PC-3 (cell line): ENCODE data around the gene PGLYRP4. TPM values are rescaled to one million over a fixed set of nuclear protein-coding genes. Genes with fewer than 3 reads are reported as not detected.

Experiments used
- ATAC-seq: fragments of 200-7000 bp; cut with Tn5 transposase; 2 replicates; pipeline ENCODE4 v1.9.1; 2020; ENCODE audit warnings: mild to moderate bottlenecking, moderate library complexity
- BruUV-seq: library from RNA; stranded (reverse); fragments of 400-500 nt; replicated peaks from 2 replicates; lab custom pipeline; 2021; lab: Mats Ljungman, UMichigan
- CTCF ChIA-PET: fragments of 300-600 bp; sonication (Branson Sonifier 250); formaldehyde crosslinking; loops from one replicate; lab custom pipeline; 2022; ENCODE audit warnings: antibody characterized with exemption; lab: Charles Lee
- POLR2A ChIA-PET: fragments of 300-600 bp; sonication (Branson Sonifier 250); formaldehyde crosslinking; loops from one replicate; lab custom pipeline; 2022; ENCODE audit warnings: antibody characterized with exemption; ENCODE audit not compliant: unreplicated experiment; lab: Charles Lee
- DNase-seq: peaks from one replicate; pipeline ENCODE4 v3.0.0-alpha.2; 2015
- H2AFZ ChIP-seq: fragments of 300-600 bp; sonication (generic); 2 replicates; pipeline ENCODE4 v1.6.0; 2016; ENCODE audit warnings: antibody characterized with exemption, low read length
- H3F3A ChIP-seq: fragments of 300-600 bp; sonication (generic); one replicate; pipeline ENCODE4 v1.6.0; 2017; ENCODE audit warnings: antibody characterized with exemption, low read length, control low read depth, mild to moderate bottlenecking; ENCODE audit not compliant: unreplicated experiment
- H3K27ac ChIP-seq: fragments of 300-600 bp; sonication (generic); 2 replicates; pipeline ENCODE4 v1.5.1; 2016; ENCODE audit warnings: mild to moderate bottlenecking, low read length
- H3K27me3 ChIP-seq: fragments of 300-600 bp; sonication (generic); 2 replicates; pipeline ENCODE4 v1.6.1; 2016; ENCODE audit warnings: low read length, mixed read lengths
- H3K36me3 ChIP-seq: fragments of 300-600 bp; sonication (generic); 2 replicates; pipeline ENCODE4 v1.6.1; 2016; ENCODE audit warnings: low read depth, mixed run types, low read length, mixed read lengths
- H3K4me1 ChIP-seq: fragments of 300-600 bp; sonication (generic); 2 replicates; pipeline ENCODE4 v1.5.1; 2016; ENCODE audit warnings: low read length; ENCODE audit not compliant: insufficient read depth
- H3K4me2 ChIP-seq: fragments of 300-600 bp; sonication (generic); 2 replicates; pipeline ENCODE4 v1.6.0; 2016; ENCODE audit warnings: low read length
- H3K4me3 ChIP-seq: fragments of 300-600 bp; sonication (generic); 2 replicates; pipeline ENCODE4 v1.5.1; 2016; ENCODE audit warnings: mild to moderate bottlenecking, low read length, mixed read lengths
- H3K79me2 ChIP-seq: fragments of 300-600 bp; sonication (generic); 2 replicates; pipeline ENCODE4 v1.6.1; 2017; ENCODE audit warnings: low read length, mixed read lengths
- H3K9ac ChIP-seq: fragments of 300-600 bp; sonication (generic); 2 replicates; pipeline ENCODE4 v1.6.0; 2016; ENCODE audit warnings: mild to moderate bottlenecking, low read length
- H3K9me2 ChIP-seq: fragments of 300-600 bp; sonication (generic); replicated peaks from 2 replicates; pipeline ENCODE4 v1.6.1; 2016; ENCODE audit warnings: mixed run types, low read length, mixed read lengths
- H3K9me3 ChIP-seq: fragments of 300-600 bp; sonication (generic); 2 replicates; pipeline ENCODE4 v1.6.1; 2016; ENCODE audit warnings: low read length, mixed read lengths
- H4K20me1 ChIP-seq: fragments of 300-600 bp; sonication (generic); 2 replicates; pipeline ENCODE4 v1.6.1; 2016; ENCODE audit warnings: low read length, mixed read lengths
- CTCF ChIP-seq: fragments of 300-600 bp; sonication (generic); conservative IDR thresholded peaks from 2 replicates; pipeline ENCODE4 v1.5.1; 2017; ENCODE audit warnings: antibody characterized with exemption, low read depth, mild to moderate bottlenecking, low read length
- EZH2 ChIP-seq: fragments of 300-600 bp; sonication (generic); IDR thresholded peaks from one replicate; pipeline ENCODE4 v1.6.1; 2017; ENCODE audit warnings: antibody characterized with exemption, mild to moderate bottlenecking, low read length; ENCODE audit not compliant: unreplicated experiment
- EZH2phosphoT487 ChIP-seq: fragments of 300-600 bp; sonication (generic); IDR thresholded peaks from 2 replicates; pipeline ENCODE4 v1.6.1; 2018; ENCODE audit warnings: mild to moderate bottlenecking, antibody characterized with exemption, low read length, borderline replicate concordance
- intact Hi-C: fragments of 100-400 bp; cut with micrococcal nuclease; formaldehyde crosslinking; loops from 2 replicates; pipeline ENCODE4 v1.9.0; 2023
- total RNA-seq: library from RNA; depleted of rRNA; stranded (reverse); fragments of >200 nt; gene quantifications from 2 replicates; pipeline ENCODE4 v1.2.3, GENCODE V29; 2014

The PGLYRP4 gene
- total RNA-seq, 1 experiment from 2014 or later = not detected

DNA sequence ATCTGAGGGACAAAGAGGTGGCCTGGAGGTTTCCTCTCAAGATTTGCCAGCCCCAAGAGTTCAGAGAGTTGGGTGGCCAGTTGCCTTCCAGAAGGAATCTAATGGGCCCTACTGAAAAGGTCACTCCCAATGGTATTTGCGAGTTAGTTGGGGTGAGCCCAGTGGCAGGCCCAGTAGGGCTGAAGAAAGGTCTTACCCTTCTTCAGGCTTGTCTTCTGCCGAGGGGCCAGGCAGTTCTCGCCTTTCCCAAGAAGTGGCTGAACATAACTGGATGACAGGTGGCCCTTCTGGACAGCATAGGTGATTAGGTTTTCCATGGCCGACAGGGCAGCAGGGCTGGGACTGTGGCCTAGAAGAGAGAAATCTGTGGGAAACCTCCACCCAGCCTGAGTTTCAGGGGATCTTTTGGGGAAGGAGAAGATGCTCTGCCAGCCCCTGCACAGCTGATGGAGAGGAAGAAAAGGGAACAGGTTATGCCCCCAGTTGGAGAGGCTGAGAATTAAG, 7.2 kb downstream of the PGLYRP4 start:
- no peak overlapping the region for H3K4me3 ChIP-seq
- ChIA-PET POLR2A (no interaction called here), CTCF (no interaction called here)
- no peaks in the 10 kb centered on the region for H3F3A ChIP-seq
- no peak overlapping the region for H3K9ac ChIP-seq
- no peak for DNase-seq
- no peak for TF ChIP-seq EZH2
- no peak for TF ChIP-seq EZH2phosphoT487
- TF ChIP-seq CTCF = no peak
- H3K79me2 ChIP-seq = no peaks in the 10 kb centered on the region
- intact Hi-C loops = no loop called here
- no TSS peak for BruUV-seq
- no peak overlapping the region for H2AFZ ChIP-seq
- H3K4me1 ChIP-seq = no peaks in the 10 kb centered on the region
- no peak for ATAC-seq
- H3K27ac ChIP-seq = no peak overlapping the region
- no peak overlapping the region for H3K4me2 ChIP-seq
- H3K36me3 ChIP-seq = no peaks in the 10 kb centered on the region
- H3K9me2 ChIP-seq = no peaks in the 10 kb centered on the region
- no peaks in the 10 kb centered on the region for H3K9me3 ChIP-seq
- peaks cover 96% of the 10 kb centered on the region for H3K27me3 ChIP-seq
- no peaks in the 10 kb centered on the region for H4K20me1 ChIP-seq

DNA sequence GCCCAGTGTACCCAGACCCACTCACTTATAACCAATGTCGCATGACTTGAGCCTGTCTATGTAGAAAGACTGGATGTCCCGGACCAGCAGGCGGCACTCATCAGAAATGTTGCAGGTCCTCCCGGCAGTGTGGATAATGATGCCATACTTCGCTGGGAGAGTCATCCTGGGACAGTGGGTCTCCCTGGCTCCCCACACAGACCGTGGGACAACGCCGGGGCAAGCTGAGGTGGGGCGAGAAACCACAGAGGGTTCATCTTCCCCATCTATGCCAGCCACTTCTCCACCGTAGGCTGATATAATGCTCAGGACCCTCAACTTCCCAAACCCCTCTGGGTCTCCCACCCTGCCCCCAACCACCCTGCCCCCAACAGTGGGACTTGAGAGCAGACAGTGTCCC, 8.3 kb downstream of the PGLYRP4 start:
- H3K4me1 ChIP-seq = no peaks in the 10 kb centered on the region
- no peak for ATAC-seq
- no peak overlapping the region for H3K9ac ChIP-seq
- H3K79me2 ChIP-seq = no peaks in the 10 kb centered on the region
- no peak for DNase-seq
- H3K4me2 ChIP-seq = no peak overlapping the region
- ChIA-PET CTCF (no interaction called here), POLR2A (no interaction called here)
- no peaks in the 10 kb centered on the region for H3K9me2 ChIP-seq
- no peaks in the 10 kb centered on the region for H3K9me3 ChIP-seq
- intact Hi-C loops = no loop called here
- TF ChIP-seq EZH2phosphoT487 (no peak), EZH2 (no peak), CTCF (no peak)
- H3K4me3 ChIP-seq = no peak overlapping the region
- no peak overlapping the region for H2AFZ ChIP-seq
- no peak overlapping the region for H3K27ac ChIP-seq
- H3F3A ChIP-seq = no peaks in the 10 kb centered on the region
- H3K27me3 ChIP-seq = peaks cover 84% of the 10 kb centered on the region
- H4K20me1 ChIP-seq = no peaks in the 10 kb centered on the region
- H3K36me3 ChIP-seq = no peaks in the 10 kb centered on the region
- no TSS peak for BruUV-seq

DNA sequence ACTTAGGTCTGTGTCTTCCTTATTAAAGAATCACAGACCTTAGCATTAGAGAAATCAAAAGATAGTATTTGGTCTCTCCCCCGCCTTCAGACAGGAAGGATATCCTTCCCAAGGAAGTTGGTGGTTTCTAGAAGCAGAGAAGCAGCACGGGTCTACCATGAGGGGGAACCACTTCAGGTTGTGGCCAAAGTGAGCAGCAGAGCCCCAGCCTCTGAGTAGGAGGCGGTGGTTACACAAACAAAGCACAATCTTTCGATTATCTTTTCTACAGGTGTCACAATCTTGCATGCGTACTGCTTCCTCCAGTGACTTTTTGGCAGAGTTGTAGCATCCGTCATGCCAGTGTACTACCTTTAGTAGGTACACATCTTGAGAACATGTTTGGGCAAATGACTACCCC, 8.8 kb downstream of the PGLYRP4 start:
- H3K36me3 ChIP-seq = no peaks in the 10 kb centered on the region
- H4K20me1 ChIP-seq = no peaks in the 10 kb centered on the region
- H3F3A ChIP-seq = no peaks in the 10 kb centered on the region
- ATAC-seq (no peak), DNase-seq (no peak)
- no peak for TF ChIP-seq CTCF
- no peak for TF ChIP-seq EZH2phosphoT487
- no peak for TF ChIP-seq EZH2
- no peak overlapping the region for H3K9ac ChIP-seq
- ChIA-PET CTCF (no interaction called here), POLR2A (no interaction called here)
- H2AFZ ChIP-seq = no peak overlapping the region
- H3K9me2 ChIP-seq = no peaks in the 10 kb centered on the region
- no TSS peak for BruUV-seq
- H3K79me2 ChIP-seq = no peaks in the 10 kb centered on the region
- no peak overlapping the region for H3K27ac ChIP-seq
- no peaks in the 10 kb centered on the region for H3K9me3 ChIP-seq
- intact Hi-C loops = no loop called here
- no peak overlapping the region for H3K4me2 ChIP-seq
- H3K4me1 ChIP-seq = no peaks in the 10 kb centered on the region
- peaks cover 79% of the 10 kb centered on the region for H3K27me3 ChIP-seq
- no peak overlapping the region for H3K4me3 ChIP-seq
